ENCODE results near the gene SPINK2.

SPINK2 gene

DNA sequence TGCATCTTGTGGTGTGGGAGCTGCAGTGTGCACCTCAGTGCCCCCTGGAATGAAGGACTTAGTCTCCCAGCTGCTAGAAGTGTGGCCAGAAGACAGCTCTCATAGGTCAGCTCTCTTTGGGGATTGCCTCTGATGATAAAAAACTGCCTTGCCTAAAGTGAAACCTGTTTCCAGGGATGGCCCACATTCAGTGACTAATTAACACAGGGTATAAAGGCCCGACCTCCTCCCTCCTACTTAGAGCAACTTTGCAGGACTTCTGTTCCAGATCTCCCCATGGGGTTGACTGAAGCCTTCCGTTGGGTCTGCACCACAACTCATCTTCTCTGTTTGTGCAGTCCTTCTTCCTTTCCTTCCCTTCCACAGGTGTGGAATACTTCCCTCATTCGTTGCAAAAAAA is 53.2 kb downstream of the SPINK2 start:
- no peak overlapping the region for H2BK120ac ChIP-seq (ENCODE audit: low read depth, low read length)
- no peaks in the 10 kb centered on the region for H3K79me1 ChIP-seq (ENCODE audit: low read length)
- no peak overlapping the region for H3K18ac ChIP-seq (ENCODE audit: low read length)
- no peak overlapping the region for H3K4me3 ChIP-seq (ENCODE audit: low read length)
- no peaks in the 10 kb centered on the region for H3K27me3 ChIP-seq (ENCODE audit: insufficient read depth, low read length, poor library complexity)
- no peaks in the 10 kb centered on the region for H3K79me2 ChIP-seq (ENCODE audit: control insufficient read depth, insufficient read depth, low read length)
- DNase-seq, result no peak
- H4K5ac ChIP-seq (ENCODE audit: low read length), result no peak overlapping the region
- no peak overlapping the region for H3K23ac ChIP-seq (ENCODE audit: low read length)
- no peak overlapping the region for H4K8ac ChIP-seq (ENCODE audit: low read depth, low read length)
- H3K4me2 ChIP-seq (ENCODE audit: low read length), result no peak overlapping the region
- no peak overlapping the region for H3K9ac ChIP-seq (ENCODE audit: low read length)
- no CpG with 5 or more reads among the region's 3 CpGs for WGBS (ENCODE audit: extremely low coverage, insufficient coverage, low lambda C conversion rate)
- no peaks in the 10 kb centered on the region for H3K4me1 ChIP-seq (ENCODE audit: control insufficient read depth, low read depth, low read length)
- no peak overlapping the region for H2BK15ac ChIP-seq (replicated peaks; ENCODE audit: low read depth)
- H2BK5ac ChIP-seq (ENCODE audit: low read length), result no peak overlapping the region
- H3K36me3 ChIP-seq (ENCODE audit: control insufficient read depth, insufficient read depth, low read length), result no peaks in the 10 kb centered on the region
- no peak overlapping the region for H3K56ac ChIP-seq (ENCODE audit: low read length)
- H3K4ac ChIP-seq (ENCODE audit: low read depth, low read length), result no peak overlapping the region
- H3K27ac ChIP-seq (ENCODE audit: low read depth, low read length), result no peak overlapping the region
- no peak overlapping the region for H2AK5ac ChIP-seq (ENCODE audit: low read length)

- H3K9ac ChIP-seq (ENCODE audit: low read length), result no peak overlapping the region
- no peak overlapping the region for H3K27ac ChIP-seq (ENCODE audit: low read depth, low read length)
- no peaks in the 10 kb centered on the region for H3K79me2 ChIP-seq (ENCODE audit: control insufficient read depth, insufficient read depth, low read length)
- no peak overlapping the region for H2BK120ac ChIP-seq (ENCODE audit: low read depth, low read length)
- no peak overlapping the region for H3K23ac ChIP-seq (ENCODE audit: low read length)
- H2BK5ac ChIP-seq (ENCODE audit: low read length), result no peak overlapping the region
- H3K27me3 ChIP-seq (ENCODE audit: insufficient read depth, low read length, poor library complexity), result no peaks in the 10 kb centered on the region
- H3K4ac ChIP-seq (ENCODE audit: low read depth, low read length), result no peak overlapping the region
- no peaks in the 10 kb centered on the region for H3K36me3 ChIP-seq (ENCODE audit: control insufficient read depth, insufficient read depth, low read length)
- H3K4me1 ChIP-seq (ENCODE audit: control insufficient read depth, low read depth, low read length), result no peaks in the 10 kb centered on the region
- H4K5ac ChIP-seq (ENCODE audit: low read length), result no peak overlapping the region
- H3K56ac ChIP-seq (ENCODE audit: low read length), result no peak overlapping the region
- no peak overlapping the region for H4K8ac ChIP-seq (ENCODE audit: low read depth, low read length)
- no peak overlapping the region for H3K4me2 ChIP-seq (ENCODE audit: low read length)
- DNase-seq, result no peak
- no peak overlapping the region for H2AK5ac ChIP-seq (ENCODE audit: low read length)
- H3K18ac ChIP-seq (ENCODE audit: low read length), result no peak overlapping the region
- no peak overlapping the region for H2BK15ac ChIP-seq (replicated peaks; ENCODE audit: low read depth)
- H3K4me3 ChIP-seq (ENCODE audit: low read length), result no peak overlapping the region
- no peaks in the 10 kb centered on the region for H3K79me1 ChIP-seq (ENCODE audit: low read length)
Measured at GRCh38 chr4:56767567-56767966, 53.9 kb downstream of the SPINK2 start.

- no peak overlapping the region for H3K27ac ChIP-seq (ENCODE audit: low read depth, low read length)
- H3K4me1 ChIP-seq (ENCODE audit: control insufficient read depth, low read depth, low read length), result no peaks in the 10 kb centered on the region
- no peak overlapping the region for H4K5ac ChIP-seq (ENCODE audit: low read length)
- H4K8ac ChIP-seq (ENCODE audit: low read depth, low read length), result no peak overlapping the region
- no peak overlapping the region for H3K18ac ChIP-seq (ENCODE audit: low read length)
- no peak overlapping the region for H2BK15ac ChIP-seq (replicated peaks; ENCODE audit: low read depth)
- H3K9ac ChIP-seq (ENCODE audit: low read length), result no peak overlapping the region
- no CpG with 5 or more reads among the region's 5 CpGs for WGBS (ENCODE audit: extremely low coverage, insufficient coverage, low lambda C conversion rate)
- no peaks in the 10 kb centered on the region for H3K79me1 ChIP-seq (ENCODE audit: low read length)
- H3K79me2 ChIP-seq (ENCODE audit: control insufficient read depth, insufficient read depth, low read length), result no peaks in the 10 kb centered on the region
- no peak overlapping the region for H2BK120ac ChIP-seq (ENCODE audit: low read depth, low read length)
- DNase-seq, result no peak
- H3K36me3 ChIP-seq (ENCODE audit: control insufficient read depth, insufficient read depth, low read length), result no peaks in the 10 kb centered on the region
- no peak overlapping the region for H3K4ac ChIP-seq (ENCODE audit: low read depth, low read length)
- H3K23ac ChIP-seq (ENCODE audit: low read length), result no peak overlapping the region
- no peak overlapping the region for H3K4me2 ChIP-seq (ENCODE audit: low read length)
- no peak overlapping the region for H2AK5ac ChIP-seq (ENCODE audit: low read length)
- H3K4me3 ChIP-seq (ENCODE audit: low read length), result no peak overlapping the region
- no peak overlapping the region for H2BK5ac ChIP-seq (ENCODE audit: low read length)
- H3K56ac ChIP-seq (ENCODE audit: low read length), result no peak overlapping the region
- H3K27me3 ChIP-seq (ENCODE audit: insufficient read depth, low read length, poor library complexity), result no peaks in the 10 kb centered on the region
Measured at GRCh38 chr4:56764775-56765174, 56.7 kb downstream of the SPINK2 start.

DNA sequence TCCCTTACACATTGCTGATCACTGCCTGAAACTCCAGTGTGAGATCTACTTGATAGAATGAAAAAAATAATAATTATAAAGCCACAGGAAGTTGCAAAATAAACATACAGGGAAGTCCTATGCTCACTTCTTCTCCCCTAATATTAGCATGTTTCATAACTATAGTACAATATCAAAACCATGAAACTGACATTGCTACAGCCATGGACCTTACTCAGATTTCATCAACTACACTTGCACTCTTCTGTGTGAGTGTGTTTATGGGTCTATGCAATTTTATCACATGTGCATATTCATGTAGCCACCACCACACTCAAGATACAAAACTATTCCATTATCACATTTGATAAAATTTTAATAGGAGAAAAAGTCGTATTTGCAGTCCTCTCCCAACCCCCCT is 57.3 kb downstream of the SPINK2 start:
- H2AK5ac ChIP-seq (ENCODE audit: low read length), result no peak overlapping the region
- no peak overlapping the region for H4K8ac ChIP-seq (ENCODE audit: low read depth, low read length)
- no peak overlapping the region for H3K56ac ChIP-seq (ENCODE audit: low read length)
- no peak for DNase-seq
- H3K9ac ChIP-seq (ENCODE audit: low read length), result no peak overlapping the region
- H2BK120ac ChIP-seq (ENCODE audit: low read depth, low read length), result no peak overlapping the region
- no peak overlapping the region for H3K4me3 ChIP-seq (ENCODE audit: low read length)
- no peak overlapping the region for H3K4me2 ChIP-seq (ENCODE audit: low read length)
- H3K23ac ChIP-seq (ENCODE audit: low read length), result no peak overlapping the region
- no peaks in the 10 kb centered on the region for H3K36me3 ChIP-seq (ENCODE audit: control insufficient read depth, insufficient read depth, low read length)
- no peaks in the 10 kb centered on the region for H3K27me3 ChIP-seq (ENCODE audit: insufficient read depth, low read length, poor library complexity)
- no CpG with 5 or more reads among the region's 1 CpG for WGBS (ENCODE audit: extremely low coverage, insufficient coverage, low lambda C conversion rate)
- H3K79me2 ChIP-seq (ENCODE audit: control insufficient read depth, insufficient read depth, low read length), result no peaks in the 10 kb centered on the region
- no peak overlapping the region for H3K27ac ChIP-seq (ENCODE audit: low read depth, low read length)
- no peak overlapping the region for H2BK5ac ChIP-seq (ENCODE audit: low read length)
- no peaks in the 10 kb centered on the region for H3K79me1 ChIP-seq (ENCODE audit: low read length)
- H3K4me1 ChIP-seq (ENCODE audit: control insufficient read depth, low read depth, low read length), result no peaks in the 10 kb centered on the region
- no peak overlapping the region for H3K18ac ChIP-seq (ENCODE audit: low read length)
- H3K4ac ChIP-seq (ENCODE audit: low read depth, low read length), result no peak overlapping the region
- H2BK15ac ChIP-seq (replicated peaks; ENCODE audit: low read depth), result no peak overlapping the region
- no peak overlapping the region for H4K5ac ChIP-seq (ENCODE audit: low read length)

- H3K79me2 ChIP-seq (ENCODE audit: control insufficient read depth, insufficient read depth, low read length), result no peaks in the 10 kb centered on the region
- no peak overlapping the region for H3K56ac ChIP-seq (ENCODE audit: low read length)
- no peak overlapping the region for H2BK120ac ChIP-seq (ENCODE audit: low read depth, low read length)
- no peak overlapping the region for H4K8ac ChIP-seq (ENCODE audit: low read depth, low read length)
- H3K23ac ChIP-seq (ENCODE audit: low read length), result no peak overlapping the region
- H3K27me3 ChIP-seq (ENCODE audit: insufficient read depth, low read length, poor library complexity), result no peaks in the 10 kb centered on the region
- H3K4ac ChIP-seq (ENCODE audit: low read depth, low read length), result no peak overlapping the region
- no peak overlapping the region for H4K5ac ChIP-seq (ENCODE audit: low read length)
- H2BK15ac ChIP-seq (replicated peaks; ENCODE audit: low read depth), result no peak overlapping the region
- H3K9ac ChIP-seq (ENCODE audit: low read length), result no peak overlapping the region
- H3K4me2 ChIP-seq (ENCODE audit: low read length), result no peak overlapping the region
- H2BK5ac ChIP-seq (ENCODE audit: low read length), result no peak overlapping the region
- no peaks in the 10 kb centered on the region for H3K36me3 ChIP-seq (ENCODE audit: control insufficient read depth, insufficient read depth, low read length)
- no peak overlapping the region for H2AK5ac ChIP-seq (ENCODE audit: low read length)
- WGBS (ENCODE audit: extremely low coverage, insufficient coverage, low lambda C conversion rate), result no CpG with 5 or more reads among the region's 10 CpGs
- no peak overlapping the region for H3K4me3 ChIP-seq (ENCODE audit: low read length)
- H3K79me1 ChIP-seq (ENCODE audit: low read length), result no peaks in the 10 kb centered on the region
- H3K4me1 ChIP-seq (ENCODE audit: control insufficient read depth, low read depth, low read length), result no peaks in the 10 kb centered on the region
- H3K27ac ChIP-seq (ENCODE audit: low read depth, low read length), result no peak overlapping the region
- DNase-seq, result peak; percentile 42
- no peak overlapping the region for H3K18ac ChIP-seq (ENCODE audit: low read length)
Measured at GRCh38 chr4:56762484-56763250, 58.8 kb downstream of the SPINK2 start.

- Histone ChIP-seq H3K4me2 (ENCODE audit: low read length) (no peak overlapping the region), H2BK5ac (ENCODE audit: low read length) (no peak overlapping the region), H3K4me1 (ENCODE audit: control insufficient read depth, low read depth, low read length) (peaks cover 4% of the 10 kb centered on the region), H3K79me2 (ENCODE audit: control insufficient read depth, insufficient read depth, low read length) (no peaks in the 10 kb centered on the region), H3K56ac (ENCODE audit: low read length) (no peak overlapping the region), H3K4me3 (ENCODE audit: low read length) (no peak overlapping the region), H3K79me1 (ENCODE audit: low read length) (no peaks in the 10 kb centered on the region), H3K23ac (ENCODE audit: low read length) (no peak overlapping the region), H3K27me3 (ENCODE audit: insufficient read depth, low read length, poor library complexity) (no peaks in the 10 kb centered on the region), H3K27ac (ENCODE audit: low read depth, low read length) (no peak overlapping the region), H2BK120ac (ENCODE audit: low read depth, low read length) (no peak overlapping the region), H4K5ac (ENCODE audit: low read length) (no peak overlapping the region), H2AK5ac (ENCODE audit: low read length) (no peak overlapping the region), H3K18ac (ENCODE audit: low read length) (no peak overlapping the region), H4K8ac (ENCODE audit: low read depth, low read length) (no peak overlapping the region), H3K36me3 (ENCODE audit: control insufficient read depth, insufficient read depth, low read length) (no peaks in the 10 kb centered on the region), H3K4ac (ENCODE audit: low read depth, low read length) (no peak overlapping the region), H3K9ac (ENCODE audit: low read length) (no peak overlapping the region), H2BK15ac (replicated peaks; ENCODE audit: low read depth) (no peak overlapping the region)
- no CpG with 5 or more reads among the region's 1 CpG for WGBS (ENCODE audit: extremely low coverage, insufficient coverage, low lambda C conversion rate)
- no peak for DNase-seq
Measured at GRCh38 chr4:56760183-56760582, 61.3 kb downstream of the SPINK2 start.
